ENCODE data around the gene EEF1A2.
A peak's percentile ranks its signal among the peaks of the same experiment; 100 is the strongest.

The EEF1A2 gene

GRCh38 chr20:63448031-63448430 lies 50.9 kb downstream of the EEF1A2 start:
- DNase-seq = no peak

- no peak for DNase-seq
These were observed 51.6 kb downstream of the EEF1A2 start for GRCh38 chr20:63447320-63447719.

- no peak for DNase-seq
These were observed 52.5 kb downstream of the EEF1A2 start for GRCh38 chr20:63446216-63447024.

DNA sequence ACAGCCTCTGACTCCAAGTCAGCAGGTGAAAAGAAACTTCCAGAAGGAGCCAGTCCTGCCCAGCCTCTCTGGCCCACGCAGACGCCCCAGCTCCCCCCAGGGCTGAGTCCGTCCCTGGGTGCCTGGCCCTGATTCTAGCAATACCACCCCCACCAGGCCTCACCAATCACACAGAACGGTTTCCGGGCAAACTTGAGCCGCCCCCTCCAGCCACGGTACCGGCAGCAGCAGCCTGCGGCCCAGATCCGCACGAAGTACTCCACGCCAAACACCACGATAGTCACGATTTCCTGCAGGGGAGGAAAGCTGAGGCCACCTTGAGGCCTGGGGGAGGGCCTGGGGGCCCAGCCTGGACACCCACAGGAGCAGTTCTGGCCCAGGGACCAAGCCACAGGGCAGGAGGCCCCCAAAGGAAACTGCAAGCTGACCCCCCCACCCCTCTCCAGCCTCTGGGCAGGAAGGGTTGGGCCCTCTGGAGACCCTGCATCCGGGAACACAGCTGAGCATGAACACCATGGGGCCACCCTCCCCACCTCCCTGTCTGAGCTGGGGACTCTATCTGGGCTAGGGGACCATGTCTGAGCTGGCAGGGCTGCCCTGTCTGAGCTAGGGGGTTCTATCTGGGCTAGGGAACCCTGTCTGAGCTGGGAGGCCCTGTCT lies 53.7 kb downstream of the EEF1A2 start:
- DNase-seq = no peak

DNA sequence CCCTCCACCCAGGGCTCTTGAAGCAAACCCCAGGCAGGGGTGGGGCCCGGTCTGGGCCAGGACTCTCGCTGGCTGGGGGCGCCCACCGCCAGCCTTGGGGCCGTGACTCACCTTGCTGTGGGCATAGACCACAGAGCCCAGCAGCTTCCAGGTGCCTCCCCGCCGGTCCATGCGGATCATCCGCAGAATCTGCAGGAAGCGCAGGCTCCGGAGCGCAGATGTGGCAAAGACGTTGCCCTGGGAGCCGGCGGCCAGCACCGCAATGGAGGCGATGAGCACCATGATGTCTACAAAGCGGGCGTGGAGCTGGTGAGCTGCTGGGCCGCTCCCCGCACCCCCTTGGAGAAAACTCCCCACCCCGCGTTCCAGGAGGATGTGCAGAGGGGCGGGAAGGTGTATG lies 54.3 kb downstream of the EEF1A2 start:
- no peak for DNase-seq

DNA sequence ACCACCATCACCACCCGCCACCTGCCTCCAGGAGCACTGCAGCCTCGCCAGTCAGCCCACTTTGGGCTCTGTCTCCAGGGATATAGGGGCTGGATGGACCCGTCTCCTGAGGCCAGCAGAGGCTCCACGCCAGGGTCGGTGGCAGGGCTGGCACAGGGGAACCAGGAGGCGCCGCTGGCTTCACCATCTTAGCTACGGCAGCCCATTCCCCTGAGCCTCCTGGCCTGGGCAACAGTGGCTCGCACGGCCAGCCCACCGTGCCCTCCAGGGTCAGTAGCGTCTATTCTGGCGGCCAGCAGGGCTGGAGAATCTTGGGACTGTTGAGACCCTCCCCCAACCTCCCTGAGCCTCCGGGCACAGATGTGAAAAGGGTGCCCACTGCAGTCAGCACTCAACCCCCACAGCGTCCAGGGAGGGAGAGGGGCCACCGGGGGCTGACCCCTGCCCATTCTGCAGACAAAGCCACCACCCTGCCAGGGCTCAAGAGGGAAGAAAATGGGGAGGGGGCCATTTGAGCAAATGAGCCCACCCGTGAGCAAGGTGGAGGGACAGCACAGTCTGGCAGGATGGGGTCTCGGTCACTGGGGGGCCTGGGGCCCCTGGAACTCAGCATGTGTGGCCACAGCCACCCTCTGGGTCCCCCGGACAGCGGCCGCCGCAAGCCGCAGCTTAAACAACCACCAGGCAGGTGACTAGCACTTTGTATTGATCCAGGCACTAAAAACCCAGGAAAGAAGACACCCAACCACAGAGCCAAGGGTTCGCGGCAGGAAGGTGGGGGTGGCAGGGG lies 55.1 kb downstream of the EEF1A2 start:
- DNase-seq = no peak

- peak; percentile 22 for DNase-seq
These were observed 56.8 kb downstream of the EEF1A2 start for GRCh38 chr20:63442100-63442493.

GRCh38 chr20:63441136-63442099 lies 57.5 kb downstream of the EEF1A2 start:
- DNase-seq = no peak

DNA sequence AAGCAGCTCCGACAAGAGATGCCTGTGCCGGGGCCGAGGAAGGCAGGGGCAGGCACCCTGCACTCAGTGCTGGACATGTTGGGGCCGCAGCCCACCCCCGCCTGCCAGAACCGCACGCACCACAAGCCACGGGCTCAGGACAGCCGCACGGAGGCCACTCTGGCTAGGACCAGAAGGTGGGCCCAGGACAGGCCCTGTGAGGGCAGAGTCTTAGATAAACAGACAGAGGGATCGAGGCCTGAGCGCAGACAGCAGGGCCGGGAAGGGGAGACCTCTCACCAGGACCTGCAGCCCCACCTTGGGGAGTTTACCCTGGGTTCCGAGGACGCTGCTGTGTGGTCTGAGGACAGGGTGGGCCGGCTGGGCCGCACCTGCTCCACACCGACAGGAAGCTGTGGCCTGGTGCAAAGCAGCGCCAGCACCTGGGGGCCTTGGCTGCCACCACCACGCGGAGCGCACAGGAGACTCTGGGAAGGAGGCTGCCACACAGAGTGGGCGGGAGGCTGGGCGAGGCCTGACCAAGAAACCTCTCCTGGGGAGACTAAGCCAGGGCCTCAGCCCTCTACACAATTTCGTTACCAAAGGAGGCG lies 58.4 kb downstream of the EEF1A2 start:
- no peak for DNase-seq

DNA sequence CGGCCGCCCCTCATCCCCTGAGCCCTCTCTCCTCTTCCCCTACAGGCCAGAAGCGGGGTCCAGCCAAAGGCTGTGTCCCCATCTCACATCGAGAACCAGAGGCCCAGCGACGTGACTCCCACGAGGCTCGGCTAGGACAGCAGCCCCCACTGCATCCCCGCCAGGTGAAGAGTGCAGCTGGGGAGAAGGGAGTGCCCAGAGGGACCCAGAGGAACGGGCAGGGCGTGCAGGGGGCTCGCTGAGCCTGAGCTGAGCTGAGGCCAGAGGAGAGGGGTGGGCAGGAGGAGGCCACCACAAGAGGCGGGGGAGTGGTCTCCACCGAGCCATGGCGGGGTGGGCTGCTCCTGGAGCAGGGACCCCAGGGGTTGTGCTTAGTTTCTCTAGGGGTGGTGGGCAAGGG lies 59.0 kb downstream of the EEF1A2 start:
- no peak for DNase-seq

DNA sequence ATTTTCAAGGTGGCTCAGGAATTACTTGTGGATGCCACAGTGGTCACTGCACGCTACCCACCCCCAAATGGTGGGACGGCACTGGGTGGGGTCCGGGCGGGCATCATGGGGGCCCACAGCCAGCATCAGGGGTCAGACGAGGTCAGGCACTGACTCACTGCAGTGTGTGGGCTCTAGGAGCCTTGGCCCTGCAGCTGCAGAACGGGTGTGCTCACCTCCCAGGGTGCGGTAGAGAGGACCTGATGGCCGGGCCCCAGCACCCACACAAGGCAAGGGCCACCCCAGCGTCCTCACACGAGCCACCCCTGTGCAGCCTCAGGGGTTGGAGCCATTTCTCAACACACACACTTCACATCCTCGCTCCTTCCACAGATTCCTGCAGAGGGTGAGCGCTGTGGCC lies 60.8 kb downstream of the EEF1A2 start:
- no peak for DNase-seq

Measured in fibroblast of skin of scalp (primary cell).